Left lung (tissue), 10 donors: Measurements from ENCODE around the gene RND1. TPM values are rescaled to one million over a fixed set of nuclear protein-coding genes. Genes with fewer than 3 reads are reported as not detected.
"Not testable (repeated sequence)": the region's sequence is repeated elsewhere in the genome, so short reads cannot be mapped to it uniquely, and the experiment has no call there.

ENCODE experiments used
- ATAC-seq: fragments of 200-7000 bp; cut with Tn5 transposase; one replicate; pipeline ENCODE4 v1.9.1; 2020; ENCODE audit warnings: moderate library complexity
- DNase-seq, 4 donors: peaks; one replicate each; pipeline ENCODE4 v3.0.0-alpha.2; 2013 to 2020
- H3K27ac ChIP-seq, 2 donors: fragments of 200-600 bp; sonication (generic) in 1 of 2; one replicate each; pipeline versions ENCODE4 v1.5.0 to v1.8.0; 2020 to 2021
- H3K27me3 ChIP-seq, 2 donors: fragments of 200-600 bp; sonication (generic) in 1 of 2; one replicate each; pipeline versions ENCODE4 v1.5.0 to v1.8.0; 2020 to 2021
- H3K36me3 ChIP-seq, 2 donors: fragments of 200-600 bp; sonication (generic) in 1 of 2; one replicate each; pipeline versions ENCODE4 v1.5.0 to v1.8.0; 2020 to 2021
- H3K4me1 ChIP-seq, 2 donors: fragments of 200-600 bp; one replicate each; pipeline ENCODE4 v1.8.0; 2021
- H3K4me3 ChIP-seq, 2 donors: fragments of 200-600 bp; sonication (generic) in 1 of 2; one replicate each; pipeline versions ENCODE4 v1.5.0 to v1.8.0; 2020 to 2021; ENCODE audit warnings: mild to moderate bottlenecking in 1 of 2
- H3K9me3 ChIP-seq, 2 donors: fragments of 200-600 bp; sonication (generic) in 1 of 2; one replicate each; pipeline versions ENCODE4 v1.5.0 to v1.8.0; 2020 to 2021
- intact Hi-C, 2 donors: fragments of 100-400 bp; cut with DNase I; formaldehyde crosslinking; loops; one replicate each; pipeline versions ENCODE4 v1.11.2 to v1.14.2; 2022
- polyA plus RNA-seq, 6 donors: library from polyadenylated mRNA; unstranded; fragments of 120-200 nt; gene quantifications; one replicate each; pipeline ENCODE4 v1.2.1, GENCODE V29; 2013; ENCODE audit not compliant: insufficient read length in 6 of 6
- total RNA-seq, 2 donors: library from RNA; stranded (reverse); fragmentation: NEBNext Ultra II Directional; extraction: Animal tissue kit (Norgen Biotek cat#: 25700); gene quantifications; one replicate each; pipeline ENCODE4 v1.2.1, GENCODE V29; 2021
- TF ChIP-seq, protein P1 (sequence below), 2 donors: fragments of 200-600 bp; sonication (generic) in 1 of 2; IDR thresholded peaks; one replicate each; pipeline versions ENCODE4 v1.5.0 to v1.8.0; 2021; ENCODE audit warnings: antibody characterized with exemption in 2 of 2
- donor health status: DM: no; HTN: yes; CAD: no.
- donor health status: DM: no; HTN: no; CAD: no.

RND1 gene
- total and polyA plus RNA-seq, 8 donors = 1.8 to 28.1 (median 2.4) TPM

DNA sequence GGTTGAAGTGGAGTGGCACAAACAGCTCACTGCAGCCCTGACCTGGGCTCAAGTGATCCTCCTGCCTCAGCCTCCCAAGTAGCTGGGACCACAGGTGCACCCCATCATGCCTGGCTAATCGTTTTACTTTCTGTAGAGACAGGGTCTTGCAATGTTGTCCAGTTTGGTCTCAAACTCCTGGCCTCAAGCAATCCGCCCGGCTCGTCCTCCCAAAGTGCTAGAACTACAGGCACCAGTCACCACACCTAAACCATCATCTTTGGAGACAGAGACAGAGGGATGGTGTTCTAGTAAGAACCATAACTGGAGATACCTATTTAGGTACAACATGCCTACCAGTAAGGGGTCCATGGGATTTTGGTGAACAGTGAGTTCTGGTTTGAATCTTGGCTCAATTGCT is 11.2 kb downstream of the RND1 start:
- TF ChIP-seq, protein P1, sequence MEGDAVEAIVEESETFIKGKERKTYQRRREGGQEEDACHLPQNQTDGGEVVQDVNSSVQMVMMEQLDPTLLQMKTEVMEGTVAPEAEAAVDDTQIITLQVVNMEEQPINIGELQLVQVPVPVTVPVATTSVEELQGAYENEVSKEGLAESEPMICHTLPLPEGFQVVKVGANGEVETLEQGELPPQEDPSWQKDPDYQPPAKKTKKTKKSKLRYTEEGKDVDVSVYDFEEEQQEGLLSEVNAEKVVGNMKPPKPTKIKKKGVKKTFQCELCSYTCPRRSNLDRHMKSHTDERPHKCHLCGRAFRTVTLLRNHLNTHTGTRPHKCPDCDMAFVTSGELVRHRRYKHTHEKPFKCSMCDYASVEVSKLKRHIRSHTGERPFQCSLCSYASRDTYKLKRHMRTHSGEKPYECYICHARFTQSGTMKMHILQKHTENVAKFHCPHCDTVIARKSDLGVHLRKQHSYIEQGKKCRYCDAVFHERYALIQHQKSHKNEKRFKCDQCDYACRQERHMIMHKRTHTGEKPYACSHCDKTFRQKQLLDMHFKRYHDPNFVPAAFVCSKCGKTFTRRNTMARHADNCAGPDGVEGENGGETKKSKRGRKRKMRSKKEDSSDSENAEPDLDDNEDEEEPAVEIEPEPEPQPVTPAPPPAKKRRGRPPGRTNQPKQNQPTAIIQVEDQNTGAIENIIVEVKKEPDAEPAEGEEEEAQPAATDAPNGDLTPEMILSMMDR (IDR thresholded peaks at IDR 0.05) = no peak
- intact Hi-C loops = loop anchor here in 1 of 2 donors (2.0 kb wide), 1 partner anchor 36 kb away; no protein-coding TSS in a partner anchor
- Histone ChIP-seq H3K9me3 (no peaks in the 10 kb centered on the region), H3K4me1 (peaks cover 13 to 32% of the 10 kb centered on the region in 2 donors), H3K27ac (no peak overlapping the region), H3K36me3 (peaks cover 0 to 7% of the 10 kb centered on the region in 2 donors), H3K4me3 (no peak overlapping the region), H3K27me3 (no peaks in the 10 kb centered on the region)
- DNase-seq (no peak), ATAC-seq (no peak)

DNA sequence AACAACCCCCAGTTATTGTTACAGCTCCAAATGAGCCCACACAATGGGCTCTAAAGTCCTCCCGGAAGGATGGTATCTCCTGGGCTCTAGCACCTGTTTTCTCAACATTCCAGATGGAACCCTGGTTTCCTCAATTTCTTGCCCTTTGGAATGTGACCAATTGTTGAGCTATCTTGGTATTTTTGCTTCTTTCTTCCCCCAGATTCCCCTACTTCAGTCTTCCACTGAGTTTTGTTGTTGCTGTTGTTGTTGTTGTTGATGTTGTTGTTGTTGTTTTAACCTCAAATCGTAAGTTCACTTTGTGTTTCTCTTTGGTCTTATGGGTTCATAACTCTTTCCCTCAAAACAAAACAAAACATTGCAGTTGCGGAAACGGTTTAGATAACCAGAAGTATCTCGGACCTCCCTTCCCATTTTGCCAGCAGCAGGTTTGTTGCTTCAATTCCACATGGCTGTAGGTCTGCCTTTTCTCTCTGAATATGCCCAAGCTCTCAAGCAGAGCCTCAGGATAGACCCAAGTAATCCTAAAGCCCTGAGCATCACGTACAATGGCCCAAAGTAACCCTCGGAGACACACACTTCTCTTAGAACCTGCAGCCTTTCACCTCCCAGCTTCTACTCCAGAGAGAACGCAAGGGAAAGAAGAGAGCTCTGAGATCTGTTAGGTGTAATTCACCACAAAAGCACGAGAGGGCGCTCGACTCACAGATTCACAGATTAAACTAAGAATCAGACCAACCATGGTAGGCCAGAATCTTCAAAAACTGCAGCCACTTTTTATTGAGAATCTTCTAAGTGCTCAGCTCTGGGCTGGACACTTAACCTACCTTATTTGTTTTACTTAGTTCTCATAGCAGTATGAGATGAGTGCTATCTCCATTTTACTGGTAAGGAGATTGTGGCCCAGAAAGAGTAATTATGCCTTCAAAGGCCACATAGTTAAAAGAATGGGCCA is 12.7 kb downstream of the RND1 start:
- DNase-seq (peak in 3 of 4 donors; percentile 83 to 92 (median 88)), ATAC-seq (peak; percentile 82)
- peaks cover 13 to 40% of the 10 kb centered on the region in 2 donors for H3K4me1 ChIP-seq
- no peaks in the 10 kb centered on the region for H3K27me3 ChIP-seq
- peak overlapping the region; percentile 66 to 90 for H3K27ac ChIP-seq
- peaks cover 0 to 12% of the 10 kb centered on the region in 2 donors for H3K36me3 ChIP-seq
- H3K4me3 ChIP-seq = peak overlapping the region; percentile 91 to 94
- H3K9me3 ChIP-seq = no peaks in the 10 kb centered on the region
- TF ChIP-seq, protein P1 (IDR thresholded peaks at IDR 0.05) = peak; percentile 79 to 91
- intact Hi-C loops = no loop called here

DNA sequence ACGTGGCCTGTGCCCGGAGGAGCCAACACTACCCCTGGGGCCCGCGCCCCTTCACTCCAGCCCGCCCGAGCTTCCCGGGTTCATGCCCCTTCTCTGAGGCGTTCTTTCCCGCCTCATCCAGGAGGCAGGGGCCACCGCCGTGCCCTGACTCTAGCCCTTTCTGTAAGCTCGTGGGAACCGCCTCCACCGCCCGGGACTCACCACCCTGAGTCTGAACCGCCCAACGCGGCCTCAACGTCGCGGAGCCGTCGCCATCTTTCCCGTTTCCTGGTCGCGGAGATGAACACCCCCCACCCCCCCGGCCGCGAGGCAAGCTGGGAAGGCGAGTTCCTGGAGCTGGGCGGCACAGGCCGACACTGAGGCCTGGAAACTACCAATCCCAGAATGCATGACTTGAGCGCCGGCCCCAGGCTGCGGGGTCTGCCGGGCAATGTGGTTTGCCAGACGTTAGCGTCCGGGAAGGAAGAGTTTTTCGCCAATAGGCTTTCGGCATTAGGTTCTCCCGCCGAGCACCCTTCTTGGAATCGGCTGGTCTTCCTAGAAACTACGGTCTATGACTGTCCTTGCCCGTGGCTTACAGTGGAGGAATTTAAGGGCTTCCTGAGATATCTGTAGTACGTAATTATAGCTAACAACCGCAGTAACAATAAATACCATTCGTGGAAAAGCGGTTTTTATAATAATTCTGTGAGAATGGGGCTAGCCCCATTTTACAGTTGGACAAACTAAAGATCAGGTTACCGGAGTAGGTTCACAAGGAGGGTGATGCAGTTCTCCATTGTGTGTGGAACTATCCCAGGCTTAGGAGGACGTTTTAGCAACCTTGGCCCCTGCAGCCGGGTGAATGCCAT is 13.6 kb downstream of the RND1 start, which contains the start of gene DDX23:
Gene DDX23 (minus strand): TSS at position 281 of the 851 bp plus-strand sequence. CDS start 6,381 bp downstream, outside the sequence.
- intact Hi-C loops = no loop called here
- Histone ChIP-seq H3K27ac (peak within 1 kb of the TSS; percentile 66 to 90), H3K36me3 (peaks cover 0 to 18% of the 10 kb centered on the region in 2 donors), H3K4me1 (peaks cover 13 to 40% of the 10 kb centered on the region in 2 donors), H3K27me3 (no peaks in the 10 kb centered on the region), H3K4me3 (peak within 1 kb of the TSS; percentile 91 to 94), H3K9me3 (no peaks in the 10 kb centered on the region)
- TF ChIP-seq, protein P1 (IDR thresholded peaks at IDR 0.05) = no peak
- peak; percentile 95 to 98 (median 96) for DNase-seq
- peak; percentile 97 for ATAC-seq

DNA sequence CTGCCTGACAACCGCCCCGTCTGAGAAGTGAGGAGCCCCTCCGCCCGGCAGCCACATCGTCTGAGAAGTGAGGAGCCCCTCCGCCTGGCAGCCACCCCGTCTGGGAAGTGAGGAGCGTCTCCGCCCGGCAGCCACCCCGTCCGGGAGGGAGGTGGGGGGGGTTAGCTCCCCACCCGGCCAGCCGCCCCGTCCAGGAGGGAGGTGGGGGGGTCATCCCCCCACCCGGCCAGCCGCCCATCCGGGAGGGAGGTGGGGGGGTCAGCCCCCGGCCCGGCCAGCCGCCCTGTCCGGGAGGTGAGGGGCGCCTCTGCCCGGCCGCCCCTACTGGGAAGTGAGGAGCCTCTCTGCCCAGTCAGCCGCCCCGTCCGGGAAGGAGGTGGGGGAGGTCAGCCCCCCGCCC is 23.6 kb downstream of the RND1 start:
- H3K27ac ChIP-seq, H3K4me1 ChIP-seq, intact Hi-C loops, H3K4me3 ChIP-seq, DNase-seq, ATAC-seq, H3K27me3 ChIP-seq, H3K9me3 ChIP-seq: not testable (repeated sequence)
- peaks cover 0 to 92% of the 10 kb centered on the region in 2 donors for H3K36me3 ChIP-seq

DNA sequence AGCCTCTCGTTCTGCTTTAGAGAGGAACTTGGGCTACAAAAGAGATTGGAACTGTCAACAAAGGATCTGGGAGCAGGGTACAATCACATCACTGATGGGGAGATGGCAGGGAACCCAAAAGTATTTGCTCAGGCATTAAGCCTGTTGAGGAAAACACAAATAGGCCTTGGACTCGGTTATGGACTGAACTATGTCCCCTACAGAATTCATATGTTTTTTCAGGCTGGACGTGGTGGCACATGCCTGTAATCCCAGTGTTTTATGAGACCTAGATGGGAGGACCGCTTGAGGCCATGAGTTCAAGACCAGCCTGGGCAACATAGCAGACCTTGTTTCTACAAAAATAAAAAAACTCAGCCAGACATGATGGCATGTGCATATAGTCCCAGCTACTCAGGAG is 27.6 kb downstream of the RND1 start:
- no peak overlapping the region for H3K4me3 ChIP-seq
- intact Hi-C loops = no loop called here
- no peaks in the 10 kb centered on the region for H3K27me3 ChIP-seq
- H3K4me1 ChIP-seq = no peaks in the 10 kb centered on the region
- TF ChIP-seq, protein P1 (IDR thresholded peaks at IDR 0.05) = no peak
- no peak overlapping the region for H3K27ac ChIP-seq
- ATAC-seq (no peak), DNase-seq (no peak)
- no peaks in the 10 kb centered on the region for H3K9me3 ChIP-seq
- H3K36me3 ChIP-seq = peaks cover 0 to 97% of the 10 kb centered on the region in 2 donors
